Gastroesophageal sphincter (tissue), 4 donors: ENCODE measurements around the gene LYRM4. TPM values are rescaled to one million over a fixed set of nuclear protein-coding genes. Genes with fewer than 3 reads are reported as not detected.

Experiments
- ATAC-seq: fragments of 150-250 bp; one replicate; pipeline ENCODE4 v1.9.1; 2016; ENCODE audit warnings: mild to moderate bottlenecking, moderate library complexity
- H3K27ac ChIP-seq, 4 donors: fragments of 200-600 bp; sonication (generic) in 3 of 4; 1 replicate in 3 of 4; 2 replicates in 1 of 4; pipeline ENCODE4 v1.5.1; 2016 to 2019
- H3K27me3 ChIP-seq: fragments of 200-600 bp; sonication (generic); one replicate; pipeline ENCODE4 v1.5.1; 2019
- H3K36me3 ChIP-seq, 2 donors: fragments of 200-600 bp; sonication (generic); one replicate each; pipeline ENCODE4 v1.5.1; 2019; ENCODE audit warnings: control low read depth in 1 of 2
- H3K4me1 ChIP-seq, 3 donors: fragments of 200-600 bp; sonication (generic); 1 replicate in 2 of 3; 2 replicates in 1 of 3; pipeline ENCODE4 v1.5.1; 2016 to 2019; ENCODE audit warnings: control low read depth in 2 of 3
- H3K4me3 ChIP-seq, 2 donors: fragments of 200-600 bp; sonication (generic); one replicate each; pipeline ENCODE4 v1.5.1; 2019; ENCODE audit warnings: mild to moderate bottlenecking in 1 of 2, moderate library complexity in 1 of 2
- H3K9me3 ChIP-seq, 3 donors: fragments of 200-600 bp; sonication (generic); one replicate each; pipeline ENCODE4 v1.5.1; 2017 to 2019; ENCODE audit warnings: control low read depth in 2 of 3
- CTCF ChIP-seq, 4 experiments: fragments of 200-600 bp in 2 of 4; fragments of 450-650 bp in 2 of 4; sonication (generic) in 1 of 4; IDR thresholded peaks; one replicate each; pipeline ENCODE4 v1.5.1; 2017 to 2019; ENCODE audit warnings: antibody characterized with exemption in 4 of 4, mild to moderate bottlenecking in 2 of 4, moderate library complexity in 2 of 4
- EP300 ChIP-seq: sonication (generic); formaldehyde crosslinking; IDR thresholded peaks from one replicate; pipeline ENCODE4 v1.6.1; 2017; ENCODE audit warnings: antibody characterized with exemption, mild to moderate bottlenecking
- POLR2A ChIP-seq, 2 donors: fragments of 450-650 bp; IDR thresholded peaks; one replicate each; pipeline ENCODE4 v1.6.1; 2017; ENCODE audit warnings: antibody characterized with exemption in 2 of 2, mild to moderate bottlenecking in 2 of 2, moderate library complexity in 1 of 2
- POLR2AphosphoS5 ChIP-seq: sonication (generic); formaldehyde crosslinking; IDR thresholded peaks from one replicate; pipeline ENCODE4 v1.6.1; 2017; ENCODE audit warnings: antibody characterized with exemption
- WGBS, 2 donors: methylation state at CpG; one replicate each; pipeline ENCODE4 v1.1.5; 2018; ENCODE audit warnings: low coverage in 1 of 2; 5-methylcytosine and 5-hydroxymethylcytosine counted together
- total RNA-seq, 4 donors: library from RNA; depleted of rRNA; stranded (reverse); fragments of >200 nt; gene quantifications; one replicate each; pipeline ENCODE4 v1.1.0, GENCODE V29; 2016

Gene LYRM4
- total RNA-seq, 4 donors from 2014 or later: 16.4 to 27.9 (median 20.5) TPM

DNA sequence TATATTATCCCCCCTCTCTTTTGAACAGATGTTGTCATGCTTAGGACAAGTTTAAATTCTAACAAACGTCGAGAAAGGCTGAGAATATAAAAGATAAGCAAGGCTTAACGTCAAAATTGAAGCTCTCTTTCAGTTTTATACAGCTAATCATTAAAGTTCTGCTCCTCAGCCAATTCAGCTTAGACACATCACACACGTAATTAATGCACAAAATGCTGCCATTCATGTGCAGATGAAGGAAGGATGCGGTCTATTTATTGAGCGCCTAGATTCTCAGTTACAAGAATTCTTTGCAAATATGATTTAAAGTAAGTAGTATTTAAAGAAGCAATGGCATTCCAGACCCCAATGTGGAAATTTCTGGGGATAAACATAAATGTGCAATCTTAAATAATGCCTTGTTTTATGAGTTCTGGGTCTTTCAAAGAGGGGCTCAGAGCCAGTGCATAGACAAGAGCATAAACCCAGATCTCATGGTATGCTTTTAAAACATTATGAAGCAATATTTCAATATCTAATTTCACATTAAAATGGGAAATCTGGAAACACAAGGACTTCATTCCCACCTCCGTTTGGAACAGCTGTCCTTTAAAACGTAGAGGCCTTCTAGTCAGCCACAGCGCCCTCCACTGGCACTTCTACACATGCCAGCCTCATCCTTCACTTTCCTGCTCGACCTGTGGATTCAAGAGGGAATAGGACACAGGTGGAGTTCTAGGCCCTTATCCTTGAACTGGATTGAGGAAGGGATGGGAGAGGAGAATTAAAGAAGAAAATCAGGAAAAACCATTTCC lies 85.8 kb downstream of the LYRM4 start:
- Histone ChIP-seq H3K27ac (no peak overlapping the region), H3K4me1 (no peaks in the 10 kb centered on the region), H3K9me3 (no peaks in the 10 kb centered on the region), H3K36me3 (no peaks in the 10 kb centered on the region), H3K27me3 (no peaks in the 10 kb centered on the region), H3K4me3 (no peak overlapping the region)
- TF ChIP-seq EP300: no peak
- peak in 1 of 4 experiments; percentile 10 for TF ChIP-seq CTCF (IDR thresholded peaks at IDR 0.05)
- TF ChIP-seq POLR2AphosphoS5: no peak
- ATAC-seq: no peak
- WGBS, 2 donors: 59 to 67% methylated on average over 4 to 9 of the region's 10 CpGs

DNA sequence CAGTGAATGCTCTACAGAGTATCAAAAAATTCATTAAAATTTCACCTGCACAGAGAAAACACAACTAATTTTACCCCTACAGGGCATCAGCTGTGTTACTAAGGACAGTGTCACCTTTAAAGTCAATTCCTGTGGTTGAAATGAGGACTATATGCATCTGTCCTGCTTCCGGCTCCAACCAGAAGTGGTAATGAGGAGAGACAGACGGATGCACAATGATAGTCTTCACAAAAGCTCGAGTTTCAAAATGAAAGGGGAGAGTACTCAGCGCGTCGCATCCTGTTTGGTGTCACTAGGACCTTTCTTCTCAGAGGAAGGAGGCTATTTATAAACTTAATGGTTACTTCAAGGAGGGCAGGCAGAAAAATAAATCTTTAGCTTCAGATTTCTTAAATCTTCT lies 86.5 kb downstream of the LYRM4 start:
- Histone ChIP-seq H3K4me1 (no peaks in the 10 kb centered on the region), H3K9me3 (no peaks in the 10 kb centered on the region), H3K4me3 (no peak overlapping the region), H3K27me3 (no peaks in the 10 kb centered on the region), H3K27ac (no peak overlapping the region), H3K36me3 (no peaks in the 10 kb centered on the region)
- no peak for ATAC-seq
- WGBS, 2 donors: 40 to 49% methylated on average over 6 of the region's 6 CpGs
- TF ChIP-seq EP300: no peak
- TF ChIP-seq CTCF (IDR thresholded peaks at IDR 0.05): no peak
- no peak for TF ChIP-seq POLR2AphosphoS5
- no peak for TF ChIP-seq POLR2A (IDR thresholded peaks at IDR 0.05)

DNA sequence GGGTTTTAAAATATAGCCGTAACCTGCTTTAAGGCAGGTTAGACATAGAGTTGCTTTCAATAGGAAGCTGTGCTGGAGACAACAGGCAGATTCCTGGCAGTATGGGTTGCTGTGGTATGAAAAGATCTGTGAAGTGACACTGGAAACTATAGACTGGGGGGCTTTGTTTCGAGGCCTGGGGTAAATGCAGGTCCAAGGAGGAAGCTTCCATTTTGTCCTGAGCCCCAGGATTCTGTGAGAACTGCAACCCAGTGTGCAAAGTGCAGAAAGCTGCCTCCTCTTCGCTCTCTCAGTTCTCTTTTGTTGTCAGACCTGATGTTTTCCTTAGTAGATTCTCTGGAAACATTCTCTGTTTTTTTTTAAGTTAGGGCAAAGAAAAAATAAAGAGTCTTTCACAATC lies 86.9 kb downstream of the LYRM4 start:
- H3K36me3 ChIP-seq: no peaks in the 10 kb centered on the region
- no peak overlapping the region for H3K4me3 ChIP-seq
- TF ChIP-seq POLR2AphosphoS5 (no peak), POLR2A (IDR thresholded peaks at IDR 0.05) (no peak), CTCF (IDR thresholded peaks at IDR 0.05) (no peak), EP300 (no peak)
- no peak overlapping the region for H3K27ac ChIP-seq
- 95 to 98% methylated on average over 3 of the region's 3 CpGs for WGBS, 2 donors
- H3K4me1 ChIP-seq: no peaks in the 10 kb centered on the region
- ATAC-seq: no peak
- H3K9me3 ChIP-seq: no peaks in the 10 kb centered on the region
- no peaks in the 10 kb centered on the region for H3K27me3 ChIP-seq

GRCh38 chr6:5172897-5173474 lies 87.8 kb downstream of the LYRM4 start:
- ATAC-seq: no peak
- 78 to 79% methylated on average over 4 of the region's 4 CpGs for WGBS, 2 donors
- TF ChIP-seq POLR2A (IDR thresholded peaks at IDR 0.05) (no peak), CTCF (IDR thresholded peaks at IDR 0.05) (no peak), EP300 (no peak), POLR2AphosphoS5 (no peak)

More at GRCh38 chr6:5172897-5173474, 87.8 kb downstream of the LYRM4 start:
- no peaks in the 10 kb centered on the region for H3K4me1 ChIP-seq
- H3K4me3 ChIP-seq: no peak overlapping the region
- H3K27ac ChIP-seq: no peak overlapping the region
- no peaks in the 10 kb centered on the region for H3K36me3 ChIP-seq
- H3K9me3 ChIP-seq: no peaks in the 10 kb centered on the region
- H3K27me3 ChIP-seq: no peaks in the 10 kb centered on the region
